Osteoblast (primary cell): ENCODE measurements around the gene ZNF335. TPM values are rescaled to one million over a fixed set of nuclear protein-coding genes. Genes with fewer than 3 reads are reported as not detected.
A peak's percentile ranks its signal among the peaks of the same experiment; 100 is the strongest.

Experiments
- DNase-seq: peaks from one replicate; pipeline ENCODE4 v3.0.0; 2011; ENCODE audit warnings: low spot score, mixed read lengths; ENCODE audit not compliant: insufficient read length; ENCODE audit errors: missing footprints
- H2AFZ ChIP-seq: 2 replicates; pipeline ENCODE4 v1.6.0; 2011; ENCODE audit warnings: mild to moderate bottlenecking, low read length
- H3K27ac ChIP-seq: 2 replicates; pipeline ENCODE4 v1.5.1; 2011; ENCODE audit warnings: mild to moderate bottlenecking, low read depth, low read length, moderate library complexity
- H3K27me3 ChIP-seq: 2 replicates; pipeline ENCODE4 v1.6.0; 2012; ENCODE audit warnings: mild to moderate bottlenecking, control low read depth, inconsistent platforms, low read length, moderate library complexity; ENCODE audit not compliant: insufficient read depth
- H3K36me3 ChIP-seq: 2 replicates; pipeline ENCODE4 v1.5.1; 2011; ENCODE audit warnings: mild to moderate bottlenecking, low read length, control low read depth, moderate library complexity; ENCODE audit not compliant: insufficient read depth
- H3K4me1 ChIP-seq: 2 replicates; pipeline ENCODE4 v1.5.1; 2011; ENCODE audit warnings: mild to moderate bottlenecking, low read length, control low read depth, moderate library complexity; ENCODE audit not compliant: insufficient read depth
- H3K4me2 ChIP-seq: 2 replicates; pipeline ENCODE4 v1.6.0; 2011; ENCODE audit warnings: mild to moderate bottlenecking, low read length; ENCODE audit not compliant: insufficient read depth
- H3K4me3 ChIP-seq: fragments of 200-600 bp; sonication (generic); 3 replicates; pipeline ENCODE4 v1.5.1; 2012; ENCODE audit warnings: mild to moderate bottlenecking, low read length, inconsistent platforms; ENCODE audit not compliant: insufficient read depth
- H3K79me2 ChIP-seq: 2 replicates; pipeline ENCODE4 v1.6.0; 2012; ENCODE audit warnings: mild to moderate bottlenecking, low read length, control low read depth, inconsistent platforms; ENCODE audit not compliant: insufficient read depth
- H3K9me3 ChIP-seq: 2 replicates; pipeline ENCODE4 v1.5.1; 2011; ENCODE audit warnings: low read depth, low read length, control low read depth
- H4K20me1 ChIP-seq: 2 replicates; pipeline ENCODE4 v1.6.0; 2012; ENCODE audit warnings: mild to moderate bottlenecking, low read length, control low read depth; ENCODE audit not compliant: insufficient read depth
- total RNA-seq: library from RNA; depleted of rRNA; stranded (reverse); fragments of >200 nt; gene quantifications from 2 replicates; pipeline ENCODE4 v1.2.3, GENCODE V29; 2012
- TF ChIP-seq, protein P1 (sequence below): IDR thresholded peaks from 2 replicates; pipeline ENCODE4 v1.5.1; 2011; ENCODE audit warnings: mild to moderate bottlenecking, low read depth, low read length, moderate library complexity; ENCODE audit errors: extremely low read depth

Gene ZNF335
- total RNA-seq, 1 donor = 20.3 TPM

DNA sequence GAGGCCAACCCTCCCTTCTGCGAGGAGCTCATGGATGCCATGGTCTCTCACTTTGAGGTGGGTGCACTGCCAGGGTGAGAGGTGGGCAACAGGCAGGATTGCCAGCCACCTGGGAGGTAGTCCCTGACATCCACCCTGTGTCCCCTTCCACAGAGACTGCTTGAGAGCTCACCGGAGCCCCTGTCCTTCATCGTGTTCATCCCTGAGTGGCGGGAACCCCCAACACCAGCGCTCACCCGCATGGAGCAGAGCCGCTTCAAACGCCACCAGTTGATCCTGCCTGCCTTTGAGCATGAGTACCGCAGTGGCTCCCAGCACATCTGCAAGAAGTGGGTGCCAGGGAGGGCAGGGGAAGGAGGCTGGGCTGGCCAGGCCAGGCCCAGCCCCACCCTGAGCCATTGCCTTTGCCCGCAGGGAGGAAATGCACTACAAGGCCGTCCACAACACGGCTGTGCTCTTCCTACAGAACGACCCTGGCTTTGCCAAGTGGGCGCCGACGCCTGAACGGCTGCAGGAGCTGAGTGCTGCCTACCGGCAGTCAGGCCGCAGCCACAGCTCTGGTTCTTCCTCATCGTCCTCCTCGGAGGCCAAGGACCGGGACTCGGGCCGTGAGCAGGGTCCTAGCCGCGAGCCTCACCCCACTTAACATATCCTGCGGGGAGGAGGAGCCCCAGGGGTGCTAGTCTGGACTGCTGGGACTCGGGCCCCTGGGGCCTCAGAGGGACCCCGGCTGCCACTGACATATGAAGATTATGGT, 24.7 kb downstream of the ZNF335 start:
- TF ChIP-seq, protein P1, sequence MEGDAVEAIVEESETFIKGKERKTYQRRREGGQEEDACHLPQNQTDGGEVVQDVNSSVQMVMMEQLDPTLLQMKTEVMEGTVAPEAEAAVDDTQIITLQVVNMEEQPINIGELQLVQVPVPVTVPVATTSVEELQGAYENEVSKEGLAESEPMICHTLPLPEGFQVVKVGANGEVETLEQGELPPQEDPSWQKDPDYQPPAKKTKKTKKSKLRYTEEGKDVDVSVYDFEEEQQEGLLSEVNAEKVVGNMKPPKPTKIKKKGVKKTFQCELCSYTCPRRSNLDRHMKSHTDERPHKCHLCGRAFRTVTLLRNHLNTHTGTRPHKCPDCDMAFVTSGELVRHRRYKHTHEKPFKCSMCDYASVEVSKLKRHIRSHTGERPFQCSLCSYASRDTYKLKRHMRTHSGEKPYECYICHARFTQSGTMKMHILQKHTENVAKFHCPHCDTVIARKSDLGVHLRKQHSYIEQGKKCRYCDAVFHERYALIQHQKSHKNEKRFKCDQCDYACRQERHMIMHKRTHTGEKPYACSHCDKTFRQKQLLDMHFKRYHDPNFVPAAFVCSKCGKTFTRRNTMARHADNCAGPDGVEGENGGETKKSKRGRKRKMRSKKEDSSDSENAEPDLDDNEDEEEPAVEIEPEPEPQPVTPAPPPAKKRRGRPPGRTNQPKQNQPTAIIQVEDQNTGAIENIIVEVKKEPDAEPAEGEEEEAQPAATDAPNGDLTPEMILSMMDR = no peak
- H3K36me3 ChIP-seq = peaks cover 91% of the 10 kb centered on the region
- H3K27ac ChIP-seq = peak overlapping the region; percentile 60
- peaks cover 13% of the 10 kb centered on the region for H3K4me1 ChIP-seq
- H3K4me2 ChIP-seq = no peak overlapping the region
- H3K4me3 ChIP-seq = no peak overlapping the region
- H3K9me3 ChIP-seq = no peaks in the 10 kb centered on the region
- H2AFZ ChIP-seq = no peak overlapping the region
- H4K20me1 ChIP-seq = no peaks in the 10 kb centered on the region
- peak; percentile 73 for DNase-seq
- no peaks in the 10 kb centered on the region for H3K79me2 ChIP-seq
- no peaks in the 10 kb centered on the region for H3K27me3 ChIP-seq

DNA sequence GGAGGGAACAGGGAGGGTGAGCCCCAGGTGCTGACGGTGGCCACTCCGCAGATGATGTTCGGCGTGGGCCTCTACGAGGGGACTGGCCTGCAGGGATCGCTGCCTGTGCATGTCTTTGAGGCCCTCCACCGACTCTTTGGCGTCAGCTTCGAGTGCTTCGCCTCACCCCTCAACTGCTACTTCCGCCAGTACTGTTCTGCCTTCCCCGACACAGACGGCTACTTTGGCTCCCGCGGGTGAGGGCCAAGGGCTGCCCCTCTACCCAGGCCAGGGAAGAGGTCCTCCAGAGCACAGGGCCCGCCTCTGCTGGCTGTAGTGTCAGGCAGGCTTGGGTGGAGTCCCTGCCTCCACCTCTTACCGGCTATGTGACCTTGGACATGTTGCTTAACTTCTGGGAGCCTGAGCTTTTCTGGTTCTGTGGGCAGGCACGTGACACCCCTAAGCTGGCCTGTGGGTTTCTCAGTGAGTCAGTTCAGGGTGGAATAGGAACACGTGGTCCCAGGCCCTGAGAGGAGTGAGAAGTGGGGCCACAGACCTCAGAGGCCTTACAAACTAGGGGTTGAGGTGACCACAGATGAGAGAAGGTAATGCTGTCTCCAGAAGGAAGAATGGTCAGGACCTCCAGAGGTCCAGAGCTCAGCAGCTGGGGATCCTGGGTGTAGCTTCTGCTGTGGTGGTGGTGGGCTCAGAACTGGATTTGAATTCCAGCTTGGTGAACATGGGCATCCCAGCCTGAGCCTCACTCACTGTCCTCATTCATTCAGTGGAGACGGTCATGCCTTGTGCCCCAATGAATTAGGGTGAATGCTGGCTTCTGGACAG, 25.6 kb downstream of the ZNF335 start:
- Histone ChIP-seq H3K4me2 (no peak overlapping the region), H3K27ac (peak overlapping the region; percentile 60), H3K79me2 (no peaks in the 10 kb centered on the region), H3K4me3 (no peak overlapping the region), H3K27me3 (no peaks in the 10 kb centered on the region), H2AFZ (no peak overlapping the region), H3K36me3 (peaks cover 86% of the 10 kb centered on the region), H3K4me1 (peaks cover 13% of the 10 kb centered on the region), H3K9me3 (no peaks in the 10 kb centered on the region), H4K20me1 (no peaks in the 10 kb centered on the region)
- DNase-seq = peak; percentile 92
- TF ChIP-seq, protein P1 = no peak

DNA sequence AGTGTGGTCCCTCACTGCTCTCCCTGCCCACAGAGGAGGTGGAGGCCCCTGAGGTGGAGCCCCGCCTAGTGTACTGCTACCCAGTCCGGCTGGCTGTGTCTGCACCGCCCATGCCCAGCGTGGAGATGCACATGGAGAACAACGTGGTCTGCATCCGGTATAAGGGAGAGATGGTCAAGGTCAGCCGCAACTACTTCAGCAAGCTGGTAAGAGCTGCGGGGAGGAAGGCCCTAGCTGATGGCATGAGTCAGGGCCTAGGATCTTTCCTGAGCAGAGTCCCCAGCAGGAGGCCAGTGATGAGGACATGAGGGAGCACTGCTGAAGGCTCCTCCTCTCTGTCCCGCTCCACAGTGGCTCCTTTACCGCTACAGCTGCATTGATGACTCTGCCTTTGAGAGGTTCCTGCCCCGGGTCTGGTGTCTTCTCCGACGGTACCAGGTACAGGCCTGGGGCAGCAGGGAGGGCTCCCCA, 26.3 kb downstream of the ZNF335 start:
- TF ChIP-seq, protein P1 = no peak
- Histone ChIP-seq H3K4me1 (peaks cover 13% of the 10 kb centered on the region), H3K36me3 (peaks cover 86% of the 10 kb centered on the region), H3K9me3 (no peaks in the 10 kb centered on the region), H3K4me2 (no peak overlapping the region), H2AFZ (no peak overlapping the region), H3K27ac (no peak overlapping the region), H3K79me2 (no peaks in the 10 kb centered on the region), H3K4me3 (no peak overlapping the region), H4K20me1 (no peaks in the 10 kb centered on the region), H3K27me3 (no peaks in the 10 kb centered on the region)
- peak; percentile 51 for DNase-seq
